Jurkat, Clone E6-1 (cell line): ENCODE data around the gene RNF213.

ENCODE experiments used
- DNase-seq: peaks from one replicate; pipeline ENCODE4 v3.0.0-alpha.2; 2011; ENCODE audit warnings: low read depth, low spot score
- H3K4me3 ChIP-seq: 2 replicates; pipeline ENCODE4 v1.5.1; 2011; ENCODE audit warnings: mild to moderate bottlenecking, low read length, control low read depth, moderate library complexity

RNF213 gene

DNA sequence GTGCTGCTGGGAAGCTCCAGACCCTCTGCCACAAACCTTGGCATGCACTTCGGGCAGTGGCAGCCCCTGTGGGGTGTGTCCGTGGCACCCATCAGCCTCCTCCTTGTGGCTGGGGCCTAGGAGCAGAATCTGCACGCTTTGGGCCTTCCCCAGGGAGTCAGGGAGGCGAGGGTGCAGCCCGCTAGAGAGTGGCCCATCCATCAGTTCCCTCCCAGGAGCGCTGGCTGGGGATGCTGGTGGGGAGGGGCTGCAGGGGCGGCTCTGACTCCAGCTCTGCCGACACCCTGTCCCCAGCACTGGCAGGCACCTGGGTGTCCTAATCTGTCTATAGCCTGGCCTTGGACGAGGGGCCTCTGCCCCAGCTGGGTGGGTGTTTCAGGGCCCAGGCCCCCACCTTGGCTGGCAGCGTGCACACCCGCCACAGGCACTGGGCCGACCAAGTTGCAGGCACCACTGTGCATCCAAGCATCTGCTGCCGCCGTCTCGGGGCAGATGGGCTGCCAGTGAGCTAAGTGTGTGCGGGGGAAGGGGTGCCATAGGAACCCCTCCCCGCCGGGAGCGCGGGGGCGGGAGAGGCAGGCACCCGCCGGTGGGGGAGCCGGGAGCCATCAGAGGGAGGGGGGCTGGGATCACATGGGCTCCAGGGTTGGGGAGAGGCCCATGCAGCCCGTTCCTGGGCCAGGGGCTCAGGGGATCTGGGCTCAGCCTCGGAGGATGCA lies 184.5 kb downstream of the RNF213 start:
- DNase-seq = no peak
- no peak overlapping the region for H3K4me3 ChIP-seq

DNA sequence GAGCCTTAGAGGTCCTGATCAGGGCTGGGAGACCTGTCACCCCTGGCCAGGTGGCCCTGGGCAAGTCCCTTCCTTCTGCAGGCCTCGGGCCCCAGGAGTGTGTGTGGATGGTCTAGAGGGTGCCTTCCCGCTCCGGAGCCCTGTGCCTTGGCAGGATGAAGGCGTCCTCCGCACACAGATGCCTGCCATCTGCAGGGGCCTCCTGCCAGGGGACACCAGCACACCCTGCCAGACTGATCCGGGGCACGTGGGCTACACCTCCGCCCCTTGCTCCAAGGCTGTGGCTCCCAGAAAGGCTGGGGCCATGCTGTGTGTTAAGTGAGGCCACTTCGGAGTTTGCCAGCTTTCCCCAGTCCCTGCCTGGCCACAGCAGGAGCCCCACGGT lies 185.1 kb downstream of the RNF213 start:
- no peak for DNase-seq
- H3K4me3 ChIP-seq = no peak overlapping the region

DNA sequence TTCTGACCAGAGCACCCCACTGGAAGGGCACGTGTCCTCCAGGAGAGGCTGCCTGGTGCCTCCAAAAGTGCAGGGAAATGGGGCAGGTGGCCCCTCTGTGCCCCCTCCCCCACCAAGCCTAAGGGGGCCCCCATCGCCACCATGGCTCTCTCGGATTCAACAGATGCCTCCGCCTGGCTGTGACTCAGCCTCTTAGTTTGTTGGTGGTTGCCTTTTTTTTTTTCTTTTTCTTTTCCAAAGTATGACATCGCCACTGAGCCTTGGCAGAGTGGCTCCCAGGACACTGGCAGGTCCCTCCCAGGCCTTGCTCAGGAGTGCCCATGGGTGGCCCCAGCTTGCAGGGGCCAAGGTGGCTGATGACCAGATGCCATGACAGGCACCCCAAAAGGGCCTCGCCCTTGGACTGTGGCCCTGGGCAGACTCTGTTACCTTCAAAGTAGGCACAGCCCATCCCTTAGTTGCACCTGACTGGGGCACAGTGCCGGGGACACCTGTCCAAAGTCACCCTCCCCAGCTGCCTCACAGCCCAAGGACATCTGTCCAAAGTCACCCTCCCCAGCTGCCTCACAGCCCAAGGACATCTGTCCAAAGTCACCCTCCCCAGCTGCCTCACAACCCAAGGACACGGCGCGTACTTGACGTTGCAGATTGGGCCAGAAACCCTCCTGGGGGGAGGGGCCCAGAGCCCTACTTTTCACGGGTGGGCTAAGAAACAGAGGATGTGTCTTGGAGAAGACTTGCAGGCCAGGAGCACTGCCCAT lies 186.2 kb downstream of the RNF213 start:
- no peak for DNase-seq
- H3K4me3 ChIP-seq = no peak overlapping the region

DNA sequence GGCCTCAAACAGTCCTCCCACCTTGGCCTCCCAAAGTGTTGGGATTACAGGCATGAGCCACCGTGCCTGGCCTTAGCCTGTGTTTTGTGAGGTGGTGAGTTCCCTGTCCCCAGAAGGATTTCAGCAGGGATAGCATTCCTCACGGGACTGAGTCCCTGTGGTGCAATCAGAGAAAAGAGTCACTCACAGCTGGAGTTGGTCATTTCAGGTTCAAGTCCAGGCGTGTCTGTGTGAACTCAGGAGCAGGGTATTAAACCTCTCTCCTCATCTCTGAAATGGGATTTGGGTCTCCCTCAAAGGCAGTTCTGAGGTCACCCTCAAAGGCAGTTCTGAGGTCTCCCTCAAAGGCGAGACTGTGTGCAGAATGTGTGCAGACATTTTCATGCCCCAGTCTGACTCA lies 187.1 kb downstream of the RNF213 start:
- no peak for DNase-seq
- no peak overlapping the region for H3K4me3 ChIP-seq
